IMR-90 (cell line): Measurements from ENCODE around the gene HLA-DQA1.

Experiments
- CEBPB ChIP-seq: IDR thresholded peaks from 2 replicates; pipeline ENCODE4 v1.6.1; 2012; ENCODE audit warnings: low read depth, low read length, improper control_type of control experiment
- CTCF ChIP-seq: conservative IDR thresholded peaks from 2 replicates; pipeline ENCODE4 v1.5.1; 2012; ENCODE audit warnings: mild to moderate bottlenecking, low read depth, low read length, improper control_type of control experiment
- POLR2A ChIP-seq: IDR thresholded peaks from 2 replicates; pipeline ENCODE4 v1.6.1; 2012; ENCODE audit warnings: mild to moderate bottlenecking, low read depth, low read length
- RCOR1 ChIP-seq: IDR thresholded peaks from 2 replicates; pipeline ENCODE4 v1.6.1; 2012; ENCODE audit warnings: mild to moderate bottlenecking, low read length, improper control_type of control experiment; ENCODE audit not compliant: insufficient replicate concordance
- RFX5 ChIP-seq: IDR thresholded peaks from 2 replicates; pipeline ENCODE4 v1.8.0; 2012; ENCODE audit warnings: low read depth, mild to moderate bottlenecking, low read length, moderate library complexity

GRCh38 chr6:32614366-32615081 is 22.7 kb upstream of the HLA-DQA1 start:
- no peak for TF ChIP-seq POLR2A
- no peak for TF ChIP-seq CTCF
- TF ChIP-seq RCOR1: no peak
- TF ChIP-seq CEBPB: no peak
- no peak for TF ChIP-seq RFX5
